OCI-LY3 (cell line): ENCODE measurements around the gene RNF166.

Experiments
- CTCF ChIP-seq: fragments of 200-600, 300-600 bp; sonication (generic); IDR thresholded peaks from 2 replicates; pipeline ENCODE4 v1.5.1; 2014; ENCODE audit warnings: antibody characterized with exemption, low read length, low read depth
- EZH2phosphoT487 ChIP-seq: fragments of 200-600 bp; shearing (Covaris generic); IDR thresholded peaks from 2 replicates; pipeline ENCODE4 v1.6.1; 2018; ENCODE audit warnings: antibody characterized with exemption, mixed run types, low read depth

GRCh38 chr16:88754912-88755744, 48.9 kb upstream of the RNF166 start:
- TF ChIP-seq CTCF (peak; percentile 37), EZH2phosphoT487 (no peak)
